Measurements from ENCODE around the gene CROCC. TPM values are rescaled to one million over a fixed set of nuclear protein-coding genes. Genes with fewer than 3 reads are reported as not detected.

Gene CROCC
- total and polyA plus RNA-seq, 4 donors, result 10.5 to 68.7 (median 26.4) TPM

DNA sequence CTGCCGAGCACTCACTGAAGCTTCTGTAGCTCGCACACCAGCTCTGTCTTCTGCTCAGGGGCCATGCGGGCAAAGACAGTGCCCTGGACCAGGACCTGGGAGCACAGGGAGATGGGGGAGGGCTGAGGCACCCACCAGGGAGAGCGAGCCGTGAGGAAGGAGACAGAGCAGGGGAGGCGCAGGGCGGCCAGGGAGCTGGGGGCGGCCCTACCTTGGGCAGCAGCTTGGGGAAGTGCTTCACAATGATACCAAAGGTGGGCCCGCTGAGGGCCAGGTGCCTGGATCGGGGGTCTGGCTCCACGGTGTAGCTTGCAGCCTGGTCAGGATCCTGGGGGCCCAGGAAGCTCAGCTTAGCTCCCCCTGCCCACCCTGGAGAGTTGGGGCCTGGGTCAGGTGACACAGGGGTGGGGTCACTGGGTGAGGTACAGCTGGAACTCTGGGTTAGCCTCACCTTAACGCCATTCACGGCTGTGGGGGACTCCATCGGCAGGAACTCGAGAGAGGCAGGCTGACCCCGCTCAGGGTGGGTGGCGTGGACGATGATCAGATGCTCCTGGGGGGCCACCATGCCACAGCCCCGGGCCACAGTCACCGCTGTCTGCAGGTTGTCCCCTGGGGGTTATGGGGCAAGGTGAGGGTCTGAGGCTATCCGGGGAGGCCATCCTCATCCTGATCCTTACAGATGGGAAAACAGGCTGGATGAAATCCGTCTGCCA lies 68.1 kb downstream of the CROCC start:
- H3K9me3 ChIP-seq (ENCODE audit: control insufficient read depth, low read length), result no peaks in the 10 kb centered on the region
- H3K27me3 ChIP-seq (ENCODE audit: control insufficient read depth in 1 of 2, insufficient read depth in 2 of 2, low read length in 1 of 2), result no peaks in the 10 kb centered on the region
- intact Hi-C loops (cut with DNase I), result no loop called here
- H3K4me1 ChIP-seq (ENCODE audit: control insufficient read depth in 1 of 2, insufficient read depth in 2 of 2, low read length in 2 of 2), result no peaks in the 10 kb centered on the region
- WGBS, 2 donors, result 93 to 95% methylated on average over 22 of the region's 22 CpGs
- ATAC-seq (ENCODE audit: low FRiP score) (no peak), DNase-seq (no peak)
- H3K4me3 ChIP-seq (ENCODE audit: low read length in 2 of 2), result no peak overlapping the region
- no peaks in the 10 kb centered on the region for H3K36me3 ChIP-seq (ENCODE audit: control insufficient read depth in 1 of 2, insufficient read depth in 2 of 2, low read length in 1 of 2)
- H3K27ac ChIP-seq (ENCODE audit: low read depth in 1 of 2, low read length in 2 of 2), result no peak overlapping the region

- Histone ChIP-seq H3K4me3 (ENCODE audit: low read length in 2 of 2) (no peak overlapping the region), H3K4me1 (ENCODE audit: control insufficient read depth in 1 of 2, insufficient read depth in 2 of 2, low read length in 2 of 2) (no peaks in the 10 kb centered on the region), H3K27me3 (ENCODE audit: control insufficient read depth in 1 of 2, insufficient read depth in 2 of 2, low read length in 1 of 2) (no peaks in the 10 kb centered on the region), H3K9me3 (ENCODE audit: control insufficient read depth, low read length) (no peaks in the 10 kb centered on the region), H3K27ac (ENCODE audit: low read depth in 1 of 2, low read length in 2 of 2) (no peak overlapping the region), H3K36me3 (ENCODE audit: control insufficient read depth in 1 of 2, insufficient read depth in 2 of 2, low read length in 1 of 2) (no peaks in the 10 kb centered on the region)
- DNase-seq, result no peak
- ATAC-seq (ENCODE audit: low FRiP score), result no peak
- 96 to 97% methylated on average over 12 of the region's 12 CpGs for WGBS, 2 donors
- intact Hi-C loops (cut with DNase I), result no loop called here
Observed at GRCh38 chr1:16991571-16991970, 69.8 kb downstream of the CROCC start.

DNA sequence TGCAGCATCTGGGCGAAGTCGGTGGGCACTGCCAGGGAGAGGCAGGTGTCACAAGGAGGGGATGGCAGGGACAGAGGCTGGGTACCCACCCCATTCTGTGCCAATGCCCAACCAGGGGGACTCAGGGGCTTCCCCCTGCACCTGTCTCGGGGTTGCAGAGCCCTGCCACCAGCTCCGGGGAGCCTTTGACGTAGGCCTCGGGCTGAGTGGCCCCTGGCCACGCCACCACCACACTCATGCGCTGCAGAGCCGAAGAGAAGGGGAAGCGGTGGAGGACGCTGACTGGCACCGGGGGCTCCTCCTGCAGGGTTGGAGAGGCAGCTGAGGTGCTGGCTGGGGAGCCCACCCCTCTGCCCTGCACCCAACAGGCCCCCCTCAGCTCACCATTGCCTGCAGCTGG lies 70.4 kb downstream of the CROCC start:
- no peaks in the 10 kb centered on the region for H3K36me3 ChIP-seq (ENCODE audit: control insufficient read depth in 1 of 2, insufficient read depth in 2 of 2, low read length in 1 of 2)
- WGBS, 2 donors, result 94 to 98% methylated on average over 11 to 12 of the region's 12 CpGs
- H3K9me3 ChIP-seq (ENCODE audit: control insufficient read depth, low read length), result no peaks in the 10 kb centered on the region
- no peaks in the 10 kb centered on the region for H3K4me1 ChIP-seq (ENCODE audit: control insufficient read depth in 1 of 2, insufficient read depth in 2 of 2, low read length in 2 of 2)
- intact Hi-C loops (cut with DNase I), result no loop called here
- H3K27ac ChIP-seq (ENCODE audit: low read depth in 1 of 2, low read length in 2 of 2), result no peak overlapping the region
- ATAC-seq (ENCODE audit: low FRiP score) (no peak), DNase-seq (no peak)
- no peaks in the 10 kb centered on the region for H3K27me3 ChIP-seq (ENCODE audit: control insufficient read depth in 1 of 2, insufficient read depth in 2 of 2, low read length in 1 of 2)
- no peak overlapping the region for H3K4me3 ChIP-seq (ENCODE audit: low read length in 2 of 2)

DNA sequence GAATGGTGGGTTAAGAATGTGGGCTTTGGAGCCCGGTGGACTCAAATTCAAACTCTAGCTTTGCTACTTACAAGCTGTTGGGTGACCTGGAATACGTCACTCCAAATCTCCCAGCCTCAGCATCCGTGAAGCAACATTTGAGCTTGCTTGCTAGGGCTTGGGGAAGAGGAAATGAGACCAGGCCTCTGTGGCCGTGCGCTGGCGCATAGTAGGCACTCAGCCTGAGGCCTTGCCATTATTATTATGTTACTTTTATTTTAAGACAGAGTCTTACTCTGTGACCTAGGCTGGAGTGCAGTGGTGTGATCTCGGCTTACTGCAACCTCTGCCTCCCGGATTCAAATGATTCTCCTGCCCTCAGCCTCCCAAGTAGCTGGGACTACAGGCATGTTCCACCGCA lies 70.9 kb downstream of the CROCC start:
- Histone ChIP-seq H3K9me3 (ENCODE audit: control insufficient read depth, low read length) (no peaks in the 10 kb centered on the region), H3K36me3 (ENCODE audit: control insufficient read depth in 1 of 2, insufficient read depth in 2 of 2, low read length in 1 of 2) (no peaks in the 10 kb centered on the region), H3K4me3 (ENCODE audit: low read length in 2 of 2) (no peak overlapping the region), H3K27ac (ENCODE audit: low read depth in 1 of 2, low read length in 2 of 2) (no peak overlapping the region), H3K27me3 (ENCODE audit: control insufficient read depth in 1 of 2, insufficient read depth in 2 of 2, low read length in 1 of 2) (no peaks in the 10 kb centered on the region), H3K4me1 (ENCODE audit: control insufficient read depth in 1 of 2, insufficient read depth in 2 of 2, low read length in 2 of 2) (no peaks in the 10 kb centered on the region)
- intact Hi-C loops (cut with DNase I), result no loop called here
- ATAC-seq (ENCODE audit: low FRiP score) (no peak), DNase-seq (no peak)
- WGBS, 2 donors, result 88 to 89% methylated on average over 9 of the region's 9 CpGs

GRCh38 chr1:16993521-16994038 lies 71.8 kb downstream of the CROCC start:
- no peak for ATAC-seq (ENCODE audit: low FRiP score)
- Histone ChIP-seq H3K27me3 (ENCODE audit: control insufficient read depth in 1 of 2, insufficient read depth in 2 of 2, low read length in 1 of 2) (no peaks in the 10 kb centered on the region), H3K27ac (ENCODE audit: low read depth in 1 of 2, low read length in 2 of 2) (no peak overlapping the region), H3K36me3 (ENCODE audit: control insufficient read depth in 1 of 2, insufficient read depth in 2 of 2, low read length in 1 of 2) (no peaks in the 10 kb centered on the region), H3K4me1 (ENCODE audit: control insufficient read depth in 1 of 2, insufficient read depth in 2 of 2, low read length in 2 of 2) (no peaks in the 10 kb centered on the region), H3K4me3 (ENCODE audit: low read length in 2 of 2) (no peak overlapping the region), H3K9me3 (ENCODE audit: control insufficient read depth, low read length) (no peaks in the 10 kb centered on the region)
- 88 to 90% methylated on average over 15 of the region's 15 CpGs for WGBS, 2 donors
- intact Hi-C loops (cut with DNase I), result no loop called here
- no peak for DNase-seq

GRCh38 chr1:16996845-16997244 lies 75.1 kb downstream of the CROCC start:
- ATAC-seq (ENCODE audit: low FRiP score) (no peak), DNase-seq (no peak)
- H3K36me3 ChIP-seq (ENCODE audit: control insufficient read depth in 1 of 2, insufficient read depth in 2 of 2, low read length in 1 of 2), result peaks cover 0 to 3% of the 10 kb centered on the region in 2 donors
- no peak overlapping the region for H3K4me3 ChIP-seq (ENCODE audit: low read length in 2 of 2)
- H3K27me3 ChIP-seq (ENCODE audit: control insufficient read depth in 1 of 2, insufficient read depth in 2 of 2, low read length in 1 of 2), result no peaks in the 10 kb centered on the region
- H3K9me3 ChIP-seq (ENCODE audit: control insufficient read depth, low read length), result no peaks in the 10 kb centered on the region
- no peak overlapping the region for H3K27ac ChIP-seq (ENCODE audit: low read depth in 1 of 2, low read length in 2 of 2)
- no peaks in the 10 kb centered on the region for H3K4me1 ChIP-seq (ENCODE audit: control insufficient read depth in 1 of 2, insufficient read depth in 2 of 2, low read length in 2 of 2)
- intact Hi-C loops (cut with DNase I), result no loop called here
- 92 to 94% methylated on average over 14 of the region's 14 CpGs for WGBS, 2 donors

DNA sequence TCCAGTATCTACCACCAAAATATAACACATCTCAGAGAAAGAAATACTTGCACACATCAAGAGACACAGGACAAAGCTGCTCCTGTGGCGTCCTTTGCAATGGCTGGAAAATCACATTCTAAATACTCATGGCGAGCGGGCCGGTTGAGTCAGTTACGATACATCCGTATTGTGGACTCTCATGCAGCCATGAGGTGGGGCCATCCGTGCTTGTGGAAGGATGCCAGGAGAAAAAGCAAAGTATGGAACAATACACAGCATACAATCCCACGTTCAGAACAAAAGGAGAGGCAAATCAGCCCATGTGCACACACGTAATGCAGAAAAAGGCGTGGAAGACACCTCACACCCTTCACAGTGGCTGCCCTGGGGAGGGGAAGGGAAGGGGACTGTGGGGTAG lies 76.9 kb downstream of the CROCC start:
- no peak for ATAC-seq (ENCODE audit: low FRiP score)
- intact Hi-C loops (cut with DNase I), result no loop called here
- H3K36me3 ChIP-seq (ENCODE audit: control insufficient read depth in 1 of 2, insufficient read depth in 2 of 2, low read length in 1 of 2), result peaks cover 0 to 8% of the 10 kb centered on the region in 2 donors
- no peak overlapping the region for H3K27ac ChIP-seq (ENCODE audit: low read depth in 1 of 2, low read length in 2 of 2)
- no peaks in the 10 kb centered on the region for H3K27me3 ChIP-seq (ENCODE audit: control insufficient read depth in 1 of 2, insufficient read depth in 2 of 2, low read length in 1 of 2)
- no peak for DNase-seq
- WGBS, 2 donors, result 73 to 79% methylated on average over 10 of the region's 10 CpGs
- no peaks in the 10 kb centered on the region for H3K9me3 ChIP-seq (ENCODE audit: control insufficient read depth, low read length)
- no peaks in the 10 kb centered on the region for H3K4me1 ChIP-seq (ENCODE audit: control insufficient read depth in 1 of 2, insufficient read depth in 2 of 2, low read length in 2 of 2)
- no peak overlapping the region for H3K4me3 ChIP-seq (ENCODE audit: low read length in 2 of 2)

GRCh38 chr1:16999863-17000262 lies 78.1 kb downstream of the CROCC start:
- H3K4me1 ChIP-seq (ENCODE audit: control insufficient read depth in 1 of 2, insufficient read depth in 2 of 2, low read length in 2 of 2), result no peaks in the 10 kb centered on the region
- H3K4me3 ChIP-seq (ENCODE audit: low read length in 2 of 2), result no peak overlapping the region
- H3K27me3 ChIP-seq (ENCODE audit: control insufficient read depth in 1 of 2, insufficient read depth in 2 of 2, low read length in 1 of 2), result no peaks in the 10 kb centered on the region
- 84 to 92% methylated on average over 6 to 8 of the region's 8 CpGs for WGBS, 2 donors
- H3K36me3 ChIP-seq (ENCODE audit: control insufficient read depth in 1 of 2, insufficient read depth in 2 of 2, low read length in 1 of 2), result peaks cover 0 to 12% of the 10 kb centered on the region in 2 donors
- DNase-seq, result no peak
- intact Hi-C loops (cut with DNase I), result no loop called here
- no peak overlapping the region for H3K27ac ChIP-seq (ENCODE audit: low read depth in 1 of 2, low read length in 2 of 2)
- H3K9me3 ChIP-seq (ENCODE audit: control insufficient read depth, low read length), result no peaks in the 10 kb centered on the region
- ATAC-seq (ENCODE audit: low FRiP score), result no peak

GRCh38 chr1:17001760-17002523 lies 80.2 kb downstream of the CROCC start:
- WGBS, 2 donors, result 93 to 95% methylated on average over 19 of the region's 19 CpGs
- ATAC-seq (ENCODE audit: low FRiP score) (no peak), DNase-seq (no peak)
- H3K36me3 ChIP-seq (ENCODE audit: control insufficient read depth in 1 of 2, insufficient read depth in 2 of 2, low read length in 1 of 2), result peaks cover 0 to 12% of the 10 kb centered on the region in 2 donors
- intact Hi-C loops (cut with DNase I), result no loop called here
- no peak overlapping the region for H3K4me3 ChIP-seq (ENCODE audit: low read length in 2 of 2)
- no peaks in the 10 kb centered on the region for H3K9me3 ChIP-seq (ENCODE audit: control insufficient read depth, low read length)
- no peaks in the 10 kb centered on the region for H3K4me1 ChIP-seq (ENCODE audit: control insufficient read depth in 1 of 2, insufficient read depth in 2 of 2, low read length in 2 of 2)
- no peaks in the 10 kb centered on the region for H3K27me3 ChIP-seq (ENCODE audit: control insufficient read depth in 1 of 2, insufficient read depth in 2 of 2, low read length in 1 of 2)
- H3K27ac ChIP-seq (ENCODE audit: low read depth in 1 of 2, low read length in 2 of 2), result no peak overlapping the region
